ENCODE measurements around the gene PPP1R2C. TPM values are rescaled to one million over a fixed set of nuclear protein-coding genes. Genes with fewer than 3 reads are reported as not detected.

PPP1R2C gene
- total RNA-seq, 1 experiment from 2014 or later = not detected

DNA sequence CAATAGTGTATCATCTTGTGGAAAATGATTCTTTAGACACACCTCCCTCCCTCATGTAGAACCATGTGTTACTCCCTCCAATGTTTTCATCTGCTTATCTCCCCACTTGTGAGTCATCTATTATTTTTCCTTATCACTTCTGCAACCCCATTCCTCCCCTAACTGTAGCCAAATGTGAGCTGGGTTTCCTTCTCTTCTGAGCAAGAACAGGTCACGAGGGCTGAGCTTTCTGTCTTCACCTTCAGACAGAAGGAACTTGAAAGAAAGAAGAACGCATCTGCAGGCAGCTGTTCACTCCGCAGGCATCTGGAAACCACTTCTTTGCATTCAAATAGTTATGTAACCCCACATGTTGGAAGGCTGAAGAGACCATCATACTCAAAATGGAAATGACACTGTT is 1.8 kb downstream of the PPP1R2C start:
- H3K4me1 Mint-ChIP-seq (ENCODE audit: insufficient read depth, unreplicated experiment) = no peaks in the 10 kb centered on the region
- no peak overlapping the region for H3K27ac Mint-ChIP-seq (ENCODE audit: low read depth, unreplicated experiment)
- BruUV-seq (replicated peaks) = no TSS peak
- H3K36me3 Mint-ChIP-seq (ENCODE audit: insufficient read depth, unreplicated experiment) = peaks cover 5% of the 10 kb centered on the region
- ChIA-PET CTCF (interaction anchor here (0.6 kb wide), 1 partner anchor 140 kb away, joined by 3 read pairs; no protein-coding TSS in a partner anchor), POLR2A (no interaction called here)
- TF ChIP-seq, protein P1, sequence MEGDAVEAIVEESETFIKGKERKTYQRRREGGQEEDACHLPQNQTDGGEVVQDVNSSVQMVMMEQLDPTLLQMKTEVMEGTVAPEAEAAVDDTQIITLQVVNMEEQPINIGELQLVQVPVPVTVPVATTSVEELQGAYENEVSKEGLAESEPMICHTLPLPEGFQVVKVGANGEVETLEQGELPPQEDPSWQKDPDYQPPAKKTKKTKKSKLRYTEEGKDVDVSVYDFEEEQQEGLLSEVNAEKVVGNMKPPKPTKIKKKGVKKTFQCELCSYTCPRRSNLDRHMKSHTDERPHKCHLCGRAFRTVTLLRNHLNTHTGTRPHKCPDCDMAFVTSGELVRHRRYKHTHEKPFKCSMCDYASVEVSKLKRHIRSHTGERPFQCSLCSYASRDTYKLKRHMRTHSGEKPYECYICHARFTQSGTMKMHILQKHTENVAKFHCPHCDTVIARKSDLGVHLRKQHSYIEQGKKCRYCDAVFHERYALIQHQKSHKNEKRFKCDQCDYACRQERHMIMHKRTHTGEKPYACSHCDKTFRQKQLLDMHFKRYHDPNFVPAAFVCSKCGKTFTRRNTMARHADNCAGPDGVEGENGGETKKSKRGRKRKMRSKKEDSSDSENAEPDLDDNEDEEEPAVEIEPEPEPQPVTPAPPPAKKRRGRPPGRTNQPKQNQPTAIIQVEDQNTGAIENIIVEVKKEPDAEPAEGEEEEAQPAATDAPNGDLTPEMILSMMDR (IDR thresholded peaks at IDR 0.05; ENCODE audit: unreplicated experiment) = no peak
- DNase-seq (ENCODE audit: unreplicated experiment) = no peak
- no peak overlapping the region for H3K4me3 Mint-ChIP-seq (ENCODE audit: unreplicated experiment)
- H3K9me3 Mint-ChIP-seq (ENCODE audit: unreplicated experiment) = peaks cover 8% of the 10 kb centered on the region
- intact Hi-C loops (cut with micrococcal nuclease) = no loop called here
- peaks cover 72% of the 10 kb centered on the region for H3K27me3 Mint-ChIP-seq (ENCODE audit: insufficient read depth, unreplicated experiment)

DNA sequence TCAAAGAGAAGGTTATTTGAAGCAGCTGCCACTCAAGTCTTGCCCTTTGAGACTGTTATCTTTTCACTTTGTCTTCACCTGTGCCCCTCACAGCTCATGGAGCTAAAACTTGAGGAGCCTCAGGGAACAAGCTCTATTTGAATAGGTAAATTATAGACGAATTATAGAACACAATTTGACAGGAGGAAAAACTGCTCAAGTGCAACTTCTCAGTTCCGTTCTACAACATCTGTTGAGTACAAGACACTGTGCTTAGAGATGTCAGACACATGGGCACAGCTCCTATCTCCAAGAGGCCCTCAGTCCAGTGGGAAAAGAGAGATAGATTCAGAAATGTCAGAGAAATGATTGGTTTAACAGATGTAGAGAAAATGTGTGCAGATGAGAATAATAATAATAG is 5.1 kb downstream of the PPP1R2C start:
- no peak overlapping the region for H3K27ac Mint-ChIP-seq (ENCODE audit: low read depth, unreplicated experiment)
- no peak for DNase-seq (ENCODE audit: unreplicated experiment)
- H3K27me3 Mint-ChIP-seq (ENCODE audit: insufficient read depth, unreplicated experiment) = peaks cover 40% of the 10 kb centered on the region
- H3K9me3 Mint-ChIP-seq (ENCODE audit: unreplicated experiment) = no peaks in the 10 kb centered on the region
- H3K36me3 Mint-ChIP-seq (ENCODE audit: insufficient read depth, unreplicated experiment) = peaks cover 5% of the 10 kb centered on the region
- intact Hi-C loops (cut with micrococcal nuclease) = no loop called here
- BruUV-seq (replicated peaks) = no TSS peak
- CTCF ChIA-PET = no interaction called here
- H3K4me1 Mint-ChIP-seq (ENCODE audit: insufficient read depth, unreplicated experiment) = no peaks in the 10 kb centered on the region
- H3K4me3 Mint-ChIP-seq (ENCODE audit: unreplicated experiment) = no peak overlapping the region
- POLR2A ChIA-PET = no interaction called here
- TF ChIP-seq, protein P1 (IDR thresholded peaks at IDR 0.05; ENCODE audit: unreplicated experiment) = no peak

DNA sequence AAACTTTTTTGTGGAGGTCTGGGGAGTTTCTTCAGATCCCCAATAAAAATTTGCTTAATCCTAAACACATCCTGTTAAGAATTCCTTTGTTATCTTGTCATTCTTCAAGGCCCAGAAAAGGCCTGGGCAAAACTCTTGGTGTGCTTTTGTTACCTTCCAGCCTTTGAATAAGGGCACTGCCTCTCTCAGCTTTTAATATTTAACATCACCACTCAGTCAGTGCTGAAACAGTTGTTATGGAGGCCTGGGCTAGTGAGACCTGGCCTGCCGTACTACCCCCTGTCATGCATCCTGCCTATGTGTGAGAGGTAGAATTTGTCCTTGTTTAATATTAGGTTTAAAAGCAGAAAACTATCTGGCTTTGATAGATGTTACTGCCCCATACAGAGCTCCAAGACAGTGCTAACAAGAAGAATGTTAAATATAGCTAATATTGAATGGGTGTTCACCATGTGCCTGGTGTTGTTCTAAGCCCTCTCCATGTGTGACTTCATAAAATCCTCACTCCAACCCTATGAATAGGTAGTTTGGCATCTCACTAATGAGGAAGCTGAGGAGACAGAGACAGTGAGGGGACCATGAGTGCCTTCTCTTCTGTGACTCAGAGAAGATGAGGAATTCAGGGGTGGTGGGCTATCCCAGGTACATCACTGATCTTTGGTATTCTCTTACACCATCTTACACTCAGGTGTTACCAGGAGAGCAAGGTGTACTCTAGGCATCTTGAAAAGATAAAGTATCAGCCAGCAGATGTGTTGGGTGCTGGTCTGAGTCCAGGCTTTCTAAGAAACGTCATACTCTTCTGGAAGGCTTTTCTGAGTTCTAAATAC is 6.2 kb downstream of the PPP1R2C start:
- ChIA-PET POLR2A (no interaction called here), CTCF (no interaction called here)
- Mint-ChIP-seq H3K27ac (ENCODE audit: low read depth, unreplicated experiment) (no peak overlapping the region), H3K36me3 (ENCODE audit: insufficient read depth, unreplicated experiment) (peaks cover 5% of the 10 kb centered on the region), H3K4me1 (ENCODE audit: insufficient read depth, unreplicated experiment) (no peaks in the 10 kb centered on the region), H3K27me3 (ENCODE audit: insufficient read depth, unreplicated experiment) (peaks cover 29% of the 10 kb centered on the region), H3K4me3 (ENCODE audit: unreplicated experiment) (no peak overlapping the region), H3K9me3 (ENCODE audit: unreplicated experiment) (no peaks in the 10 kb centered on the region)
- intact Hi-C loops (cut with micrococcal nuclease) = no loop called here
- TF ChIP-seq, protein P1 (IDR thresholded peaks at IDR 0.05; ENCODE audit: unreplicated experiment) = no peak
- DNase-seq (ENCODE audit: unreplicated experiment) = no peak
- BruUV-seq (replicated peaks) = no TSS peak

DNA sequence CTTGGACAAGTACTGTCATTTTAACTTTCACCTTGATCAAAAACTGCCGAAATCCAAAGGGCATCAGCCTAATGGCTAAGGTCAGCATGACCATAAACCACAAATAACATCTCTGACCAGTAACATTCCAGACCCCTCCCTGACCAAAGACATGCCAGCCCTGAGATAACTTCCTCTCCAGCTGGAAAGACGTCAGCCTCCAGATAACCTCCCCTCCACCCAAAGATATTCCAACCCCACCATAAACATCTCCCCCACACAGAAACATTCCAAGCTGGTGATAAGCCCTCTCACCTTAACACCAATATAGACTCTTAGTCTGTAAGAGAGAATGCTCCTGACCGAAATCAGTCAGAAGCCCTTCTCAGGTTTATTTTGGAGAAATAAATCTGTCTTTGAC is 7.4 kb downstream of the PPP1R2C start:
- no TSS peak for BruUV-seq (replicated peaks)
- CTCF ChIA-PET = no interaction called here
- H3K27ac Mint-ChIP-seq (ENCODE audit: low read depth, unreplicated experiment) = no peak overlapping the region
- TF ChIP-seq, protein P1 (IDR thresholded peaks at IDR 0.05; ENCODE audit: unreplicated experiment) = no peak
- no peak overlapping the region for H3K4me3 Mint-ChIP-seq (ENCODE audit: unreplicated experiment)
- DNase-seq (ENCODE audit: unreplicated experiment) = no peak
- POLR2A ChIA-PET = interaction anchor here (0.6 kb wide), 1 partner anchor 194 kb away, joined by 6 read pairs; no protein-coding TSS in a partner anchor
- peaks cover 18% of the 10 kb centered on the region for H3K27me3 Mint-ChIP-seq (ENCODE audit: insufficient read depth, unreplicated experiment)
- no peaks in the 10 kb centered on the region for H3K9me3 Mint-ChIP-seq (ENCODE audit: unreplicated experiment)
- peaks cover 5% of the 10 kb centered on the region for H3K36me3 Mint-ChIP-seq (ENCODE audit: insufficient read depth, unreplicated experiment)
- intact Hi-C loops (cut with micrococcal nuclease) = no loop called here
- no peaks in the 10 kb centered on the region for H3K4me1 Mint-ChIP-seq (ENCODE audit: insufficient read depth, unreplicated experiment)
